HG03575 (cell line): ENCODE data around the gene NRG3.

Experiments
- ATAC-seq: cut with Tn5 transposase; IDR thresholded peaks from one replicate; pipeline ENCODE4 v1.9.1; 2021; ENCODE audit not compliant: unreplicated experiment, insufficient number of reproducible peaks, low FRiP score; ENCODE audit errors: extremely low read depth

Gene NRG3

GRCh38 chr10:82162549-82163195 is 287.7 kb downstream of the NRG3 start:
- no peak for ATAC-seq

- no peak for ATAC-seq
These were observed 296.9 kb downstream of the NRG3 start for GRCh38 chr10:82171899-82172298.

GRCh38 chr10:82176587-82176986 is 301.6 kb downstream of the NRG3 start:
- ATAC-seq, result no peak

- ATAC-seq, result no peak
These were observed 315.7 kb downstream of the NRG3 start for GRCh38 chr10:82190432-82191260.

GRCh38 chr10:82191653-82192052 is 316.7 kb downstream of the NRG3 start:
- ATAC-seq, result no peak

- ATAC-seq, result no peak
These were observed 317.7 kb downstream of the NRG3 start for GRCh38 chr10:82192665-82193064.

- no peak for ATAC-seq
These were observed 319.4 kb downstream of the NRG3 start for GRCh38 chr10:82194419-82194818.

GRCh38 chr10:82206831-82207230 is 331.8 kb downstream of the NRG3 start:
- ATAC-seq, result no peak

- ATAC-seq, result no peak
These were observed 333.7 kb downstream of the NRG3 start for GRCh38 chr10:82208726-82209125.

GRCh38 chr10:82210331-82210730 is 335.3 kb downstream of the NRG3 start:
- ATAC-seq, result no peak

- no peak for ATAC-seq
These were observed 336.4 kb downstream of the NRG3 start for GRCh38 chr10:82211346-82211745.

GRCh38 chr10:82212753-82213152 is 337.8 kb downstream of the NRG3 start:
- ATAC-seq, result no peak

- ATAC-seq, result no peak
These were observed 338.8 kb downstream of the NRG3 start for GRCh38 chr10:82213784-82214183.

GRCh38 chr10:82221056-82221455 is 346.1 kb downstream of the NRG3 start:
- no peak for ATAC-seq

- ATAC-seq, result no peak
These were observed 346.7 kb downstream of the NRG3 start for GRCh38 chr10:82221601-82222149.

GRCh38 chr10:82228701-82229100 is 353.7 kb downstream of the NRG3 start:
- no peak for ATAC-seq

- no peak for ATAC-seq
These were observed 359.2 kb downstream of the NRG3 start for GRCh38 chr10:82234173-82234572.

- ATAC-seq, result no peak
These were observed 361.2 kb downstream of the NRG3 start for GRCh38 chr10:82236084-82236731.

GRCh38 chr10:82238291-82238690 is 363.3 kb downstream of the NRG3 start:
- no peak for ATAC-seq

- ATAC-seq, result no peak
These were observed 365.4 kb downstream of the NRG3 start for GRCh38 chr10:82240408-82240807.
